ENCODE data around the gene RMND5B.

RMND5B gene

DNA sequence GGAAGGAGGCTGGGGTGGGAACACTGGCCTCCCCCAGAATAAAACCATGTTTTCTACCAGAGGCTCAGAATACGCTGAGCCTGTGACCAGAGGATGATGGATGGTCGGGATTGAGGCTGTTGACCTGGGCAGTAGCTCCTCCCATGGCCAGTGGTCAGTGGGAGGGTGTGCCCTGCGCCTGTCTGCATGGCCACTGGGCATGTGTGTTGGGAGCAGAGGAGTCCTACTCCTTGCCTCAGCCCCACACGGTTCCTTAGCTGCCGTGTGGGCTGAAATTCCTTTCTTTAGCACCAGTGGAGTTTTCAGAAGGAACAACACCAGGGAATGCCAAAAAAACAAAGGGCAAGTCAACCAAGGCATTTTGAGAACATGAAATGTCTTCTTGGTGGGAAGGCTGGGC lies 8.5 kb upstream of the RMND5B start:
- TF ChIP-seq, protein P1, sequence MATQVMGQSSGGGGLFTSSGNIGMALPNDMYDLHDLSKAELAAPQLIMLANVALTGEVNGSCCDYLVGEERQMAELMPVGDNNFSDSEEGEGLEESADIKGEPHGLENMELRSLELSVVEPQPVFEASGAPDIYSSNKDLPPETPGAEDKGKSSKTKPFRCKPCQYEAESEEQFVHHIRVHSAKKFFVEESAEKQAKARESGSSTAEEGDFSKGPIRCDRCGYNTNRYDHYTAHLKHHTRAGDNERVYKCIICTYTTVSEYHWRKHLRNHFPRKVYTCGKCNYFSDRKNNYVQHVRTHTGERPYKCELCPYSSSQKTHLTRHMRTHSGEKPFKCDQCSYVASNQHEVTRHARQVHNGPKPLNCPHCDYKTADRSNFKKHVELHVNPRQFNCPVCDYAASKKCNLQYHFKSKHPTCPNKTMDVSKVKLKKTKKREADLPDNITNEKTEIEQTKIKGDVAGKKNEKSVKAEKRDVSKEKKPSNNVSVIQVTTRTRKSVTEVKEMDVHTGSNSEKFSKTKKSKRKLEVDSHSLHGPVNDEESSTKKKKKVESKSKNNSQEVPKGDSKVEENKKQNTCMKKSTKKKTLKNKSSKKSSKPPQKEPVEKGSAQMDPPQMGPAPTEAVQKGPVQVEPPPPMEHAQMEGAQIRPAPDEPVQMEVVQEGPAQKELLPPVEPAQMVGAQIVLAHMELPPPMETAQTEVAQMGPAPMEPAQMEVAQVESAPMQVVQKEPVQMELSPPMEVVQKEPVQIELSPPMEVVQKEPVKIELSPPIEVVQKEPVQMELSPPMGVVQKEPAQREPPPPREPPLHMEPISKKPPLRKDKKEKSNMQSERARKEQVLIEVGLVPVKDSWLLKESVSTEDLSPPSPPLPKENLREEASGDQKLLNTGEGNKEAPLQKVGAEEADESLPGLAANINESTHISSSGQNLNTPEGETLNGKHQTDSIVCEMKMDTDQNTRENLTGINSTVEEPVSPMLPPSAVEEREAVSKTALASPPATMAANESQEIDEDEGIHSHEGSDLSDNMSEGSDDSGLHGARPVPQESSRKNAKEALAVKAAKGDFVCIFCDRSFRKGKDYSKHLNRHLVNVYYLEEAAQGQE (IDR thresholded peaks at IDR 0.05; ENCODE audit: low read depth), result no peak
- TF ChIP-seq, protein P2, sequence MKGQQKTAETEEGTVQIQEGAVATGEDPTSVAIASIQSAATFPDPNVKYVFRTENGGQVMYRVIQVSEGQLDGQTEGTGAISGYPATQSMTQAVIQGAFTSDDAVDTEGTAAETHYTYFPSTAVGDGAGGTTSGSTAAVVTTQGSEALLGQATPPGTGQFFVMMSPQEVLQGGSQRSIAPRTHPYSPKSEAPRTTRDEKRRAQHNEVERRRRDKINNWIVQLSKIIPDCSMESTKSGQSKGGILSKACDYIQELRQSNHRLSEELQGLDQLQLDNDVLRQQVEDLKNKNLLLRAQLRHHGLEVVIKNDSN (IDR thresholded peaks at IDR 0.05), result no peak

DNA sequence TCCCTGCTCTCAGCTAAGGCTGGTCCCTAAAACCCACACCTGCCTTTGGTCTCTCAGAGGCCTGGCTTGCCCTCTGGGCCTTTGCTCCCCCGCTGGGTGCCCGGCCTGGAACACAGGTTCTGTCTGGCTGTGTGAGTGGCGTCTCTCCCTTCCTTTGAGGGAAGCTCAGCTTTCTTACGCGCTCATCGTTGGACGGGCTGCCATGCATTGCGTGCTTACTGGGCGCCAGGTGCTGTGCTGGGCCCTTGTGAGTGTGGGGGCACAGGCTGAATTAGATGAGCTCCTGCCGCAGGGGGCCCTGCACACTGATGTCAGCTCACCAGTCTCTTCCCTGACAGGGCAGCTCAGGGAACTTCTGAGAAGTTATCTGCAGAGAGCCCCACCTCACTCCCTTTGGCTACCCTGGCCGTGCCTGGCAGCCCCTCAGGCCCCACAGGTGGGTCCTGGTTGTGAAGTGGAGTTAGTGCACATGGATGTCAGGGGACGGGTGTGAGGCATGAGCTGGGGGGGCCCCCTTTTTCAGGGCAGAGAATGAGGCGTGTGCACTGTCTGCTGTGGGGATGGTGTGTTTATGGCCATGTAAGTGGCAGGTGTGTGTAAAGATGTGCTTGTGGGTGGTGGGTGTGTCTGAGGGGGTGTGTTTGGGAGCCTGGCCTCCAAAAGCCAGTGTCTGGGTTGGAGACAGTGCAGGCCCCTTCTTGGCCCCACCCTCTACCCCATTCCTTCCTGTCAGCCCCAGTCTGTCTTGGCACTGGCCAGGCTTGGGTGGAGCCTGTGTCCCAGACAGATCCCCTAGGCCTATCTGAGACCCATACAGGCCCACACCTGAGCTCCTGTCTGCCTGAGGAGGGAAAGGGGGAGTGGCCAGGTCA lies 7.5 kb upstream of the RMND5B start:
- TF ChIP-seq, protein P1 (IDR thresholded peaks at IDR 0.05; ENCODE audit: low read depth), result no peak
- TF ChIP-seq, protein P3, sequence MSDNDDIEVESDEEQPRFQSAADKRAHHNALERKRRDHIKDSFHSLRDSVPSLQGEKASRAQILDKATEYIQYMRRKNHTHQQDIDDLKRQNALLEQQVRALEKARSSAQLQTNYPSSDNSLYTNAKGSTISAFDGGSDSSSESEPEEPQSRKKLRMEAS (IDR thresholded peaks at IDR 0.05), result no peak
- no peak for TF ChIP-seq RAD21 (IDR thresholded peaks at IDR 0.05; ENCODE audit: low read depth)
- TF ChIP-seq ZBTB7A (IDR thresholded peaks at IDR 0.05; ENCODE audit: low read depth), result no peak
- no peak for TF ChIP-seq TAF1 (IDR thresholded peaks at IDR 0.05; ENCODE audit: low read depth)
- no peak for TF ChIP-seq YY1 (IDR thresholded peaks at IDR 0.05; ENCODE audit: low read depth)
- TF ChIP-seq TEAD4 (IDR thresholded peaks at IDR 0.05), result no peak

DNA sequence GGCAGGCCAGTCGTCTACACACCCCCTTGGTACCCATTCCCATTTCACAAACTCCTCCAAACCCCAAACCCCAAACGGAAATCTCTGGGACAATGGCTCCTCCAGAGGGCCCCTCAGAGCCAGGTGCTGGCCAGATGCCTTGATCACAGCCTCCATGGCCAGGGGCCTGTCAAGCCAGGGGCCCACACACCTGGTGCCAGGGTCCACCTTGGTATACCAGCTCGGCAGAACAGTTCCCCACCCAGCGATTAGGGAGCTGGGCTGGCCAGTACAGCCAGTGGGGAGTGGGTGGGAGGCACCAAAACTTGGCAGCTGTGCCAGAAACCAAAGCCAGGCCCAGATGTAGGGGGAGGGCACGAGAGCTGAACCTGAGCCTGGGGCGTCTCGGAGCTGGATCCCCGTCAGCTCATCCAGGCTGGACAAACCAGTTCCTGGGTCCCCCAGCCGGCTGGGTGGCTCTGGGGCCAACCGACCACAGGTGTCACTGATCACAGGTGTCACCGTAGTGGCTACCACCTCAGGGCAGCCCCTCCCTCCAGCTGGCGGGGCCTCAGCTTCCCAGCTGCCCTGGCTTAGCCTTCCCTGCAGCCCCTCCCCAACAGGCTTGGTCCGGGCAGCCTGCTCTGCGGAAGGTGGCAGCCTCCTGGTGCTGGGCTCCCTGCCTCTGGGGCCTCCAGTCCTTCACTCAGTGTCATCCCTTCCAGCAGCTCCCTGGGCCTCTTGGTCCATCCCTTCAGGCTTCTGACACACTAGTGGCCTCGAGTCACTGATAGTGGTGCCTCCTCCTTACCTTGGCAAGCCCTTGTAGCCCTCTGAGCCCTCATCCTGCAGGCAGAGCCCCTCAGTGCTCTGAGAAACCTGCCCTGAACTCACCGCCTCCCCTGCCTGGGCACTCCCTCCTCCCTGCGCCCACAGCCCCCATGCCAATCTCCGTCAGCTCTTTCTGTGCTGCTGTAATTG lies 6.6 kb upstream of the RMND5B start:
- TF ChIP-seq CREB1 (IDR thresholded peaks at IDR 0.05; ENCODE audit: low read depth), result no peak
- TF ChIP-seq ZBTB7A (IDR thresholded peaks at IDR 0.05; ENCODE audit: low read depth), result peak; percentile 55; the same call in 1 of the 2 replicates
- TF ChIP-seq YY1 (IDR thresholded peaks at IDR 0.05; ENCODE audit: low read depth), result no peak
- peak; percentile 83 for TF ChIP-seq NFIC (IDR thresholded peaks at IDR 0.05)
- TF ChIP-seq TAF1 (IDR thresholded peaks at IDR 0.05; ENCODE audit: low read depth), result no peak
- peak; percentile 94 for TF ChIP-seq TCF12 (IDR thresholded peaks at IDR 0.05; ENCODE audit: low read depth)
- TF ChIP-seq, protein P1 (IDR thresholded peaks at IDR 0.05; ENCODE audit: low read depth), result no peak
- TF ChIP-seq FOXM1 (IDR thresholded peaks at IDR 0.05; ENCODE audit: borderline replicate concordance, low read depth), result no peak
- TF ChIP-seq, protein P3 (IDR thresholded peaks at IDR 0.05), result peak; percentile 52
- no peak for TF ChIP-seq RAD21 (IDR thresholded peaks at IDR 0.05; ENCODE audit: low read depth)
- peak; percentile 51; the same call in 1 of the 2 replicates for TF ChIP-seq EP300 (IDR thresholded peaks at IDR 0.05; ENCODE audit: borderline replicate concordance)
- no peak for TF ChIP-seq EGR1 (IDR thresholded peaks at IDR 0.05)
- TF ChIP-seq, protein P2 (IDR thresholded peaks at IDR 0.05), result no peak
- TF ChIP-seq TEAD4 (IDR thresholded peaks at IDR 0.05), result peak; percentile 36
- no peak for TF ChIP-seq CEBPB (IDR thresholded peaks at IDR 0.05)

All from Ishikawa (cell line).